Measurements from ENCODE around the gene FAM120A. TPM values are rescaled to one million over a fixed set of nuclear protein-coding genes. Genes with fewer than 3 reads are reported as not detected.

Gene FAM120A
- total RNA-seq, 1 experiment from 2014 or later: 89.6 TPM

- H3F3A ChIP-seq (ENCODE audit: low read length, unreplicated experiment): no peaks in the 10 kb centered on the region
- H4K20me1 ChIP-seq (ENCODE audit: low read length): peaks cover 43% of the 10 kb centered on the region
- DNase-seq (no peak), ATAC-seq (no peak)
- H3K4me1 ChIP-seq (ENCODE audit: insufficient read depth, low read length): peaks cover 25% of the 10 kb centered on the region
- no peak overlapping the region for H3K9ac ChIP-seq (ENCODE audit: low read length)
- no peak for TF ChIP-seq EZH2phosphoT487 (IDR thresholded peaks at IDR 0.05; ENCODE audit: borderline replicate concordance, low read length)
- TF ChIP-seq EZH2 (IDR thresholded peaks at IDR 0.05; ENCODE audit: low read length, unreplicated experiment): no peak
- TF ChIP-seq CTCF (conservative IDR thresholded peaks at IDR 0.05; ENCODE audit: low read depth, low read length): no peak
- POLR2A ChIA-PET (ENCODE audit: unreplicated experiment): no interaction called here
- no peak overlapping the region for H2AFZ ChIP-seq (ENCODE audit: low read length)
- BruUV-seq (replicated peaks): no TSS peak
- peak overlapping the region; percentile 51 for H3K27ac ChIP-seq (ENCODE audit: low read length)
- no peaks in the 10 kb centered on the region for H3K9me3 ChIP-seq (ENCODE audit: low read length)
- intact Hi-C loops (cut with micrococcal nuclease): no loop called here
- H3K27me3 ChIP-seq (ENCODE audit: low read length): no peaks in the 10 kb centered on the region
- H3K4me3 ChIP-seq (ENCODE audit: low read length): no peak overlapping the region
- H3K4me2 ChIP-seq (ENCODE audit: low read length): peak overlapping the region; percentile 60
- CTCF ChIA-PET: no interaction called here
- 0 out of 2 replicates have a peak, but pooled peaks cover 6% of the 10 kb centered on the region for H3K36me3 ChIP-seq (ENCODE audit: low read depth, low read length)
- peaks cover 100% of the 10 kb centered on the region for H3K79me2 ChIP-seq (ENCODE audit: low read length)
- H3K9me2 ChIP-seq (replicated peaks; ENCODE audit: low read length): no peaks in the 10 kb centered on the region
These were observed 16.0 kb downstream of the FAM120A start for GRCh38 chr9:93467462-93467861.

DNA sequence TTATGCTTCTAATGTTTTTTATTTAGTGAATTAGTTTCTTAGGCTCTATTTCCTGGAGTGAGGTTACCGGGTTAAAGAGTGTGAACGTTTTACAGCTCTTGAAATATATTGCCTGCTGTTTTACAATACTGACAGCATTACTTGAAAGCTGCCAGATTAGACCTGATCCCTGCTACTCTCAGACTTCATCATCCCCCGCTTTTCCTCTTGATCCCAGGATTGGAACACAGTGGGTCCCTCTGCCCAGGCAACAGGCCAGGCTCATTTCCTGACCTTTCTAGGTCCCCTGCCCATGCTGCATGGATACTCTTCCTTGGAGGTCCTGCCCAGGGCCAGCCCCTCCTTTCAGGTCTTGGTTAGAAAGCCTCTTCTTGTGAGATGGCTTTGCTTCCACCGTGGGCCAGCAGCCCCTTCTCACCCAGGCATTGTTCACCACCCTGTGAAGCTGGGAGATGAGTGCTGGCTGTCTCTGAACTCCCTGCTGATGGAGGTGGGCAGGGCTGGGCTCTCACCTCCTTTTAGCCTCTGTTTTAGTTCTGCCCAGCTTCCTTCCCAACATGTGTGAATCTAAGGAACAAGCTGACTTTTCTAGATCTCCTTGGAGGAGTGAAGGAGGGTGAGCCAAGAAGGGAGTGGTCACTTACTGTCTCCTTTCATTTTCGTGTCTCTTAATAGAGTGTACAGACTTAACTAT lies 17.4 kb downstream of the FAM120A start:
- ChIA-PET CTCF (no interaction called here), POLR2A (ENCODE audit: unreplicated experiment) (no interaction called here)
- peaks cover 38% of the 10 kb centered on the region for H4K20me1 ChIP-seq (ENCODE audit: low read length)
- no peak overlapping the region for H3K9ac ChIP-seq (ENCODE audit: low read length)
- H3K27ac ChIP-seq (ENCODE audit: low read length): no peak overlapping the region
- TF ChIP-seq EZH2phosphoT487 (IDR thresholded peaks at IDR 0.05; ENCODE audit: borderline replicate concordance, low read length): no peak
- no peak for TF ChIP-seq EZH2 (IDR thresholded peaks at IDR 0.05; ENCODE audit: low read length, unreplicated experiment)
- TF ChIP-seq CTCF (conservative IDR thresholded peaks at IDR 0.05; ENCODE audit: low read depth, low read length): no peak
- no peak for ATAC-seq
- H2AFZ ChIP-seq (ENCODE audit: low read length): no peak overlapping the region
- intact Hi-C loops (cut with micrococcal nuclease): no loop called here
- H3F3A ChIP-seq (ENCODE audit: low read length, unreplicated experiment): no peaks in the 10 kb centered on the region
- no peaks in the 10 kb centered on the region for H3K27me3 ChIP-seq (ENCODE audit: low read length)
- H3K9me3 ChIP-seq (ENCODE audit: low read length): no peaks in the 10 kb centered on the region
- BruUV-seq (replicated peaks): no TSS peak
- H3K4me3 ChIP-seq (ENCODE audit: low read length): no peak overlapping the region
- H3K4me1 ChIP-seq (ENCODE audit: insufficient read depth, low read length): peaks cover 34% of the 10 kb centered on the region
- H3K4me2 ChIP-seq (ENCODE audit: low read length): no peak overlapping the region
- H3K79me2 ChIP-seq (ENCODE audit: low read length): peaks cover 94% of the 10 kb centered on the region
- H3K36me3 ChIP-seq (ENCODE audit: low read depth, low read length): 0 out of 2 replicates have a peak, but pooled peaks cover 6% of the 10 kb centered on the region
- no peak for DNase-seq
- no peaks in the 10 kb centered on the region for H3K9me2 ChIP-seq (replicated peaks; ENCODE audit: low read length)

GRCh38 chr9:93470391-93470790 lies 18.9 kb downstream of the FAM120A start:
- Histone ChIP-seq H3F3A (ENCODE audit: low read length, unreplicated experiment) (no peaks in the 10 kb centered on the region), H3K79me2 (ENCODE audit: low read length) (peaks cover 94% of the 10 kb centered on the region), H3K9me2 (replicated peaks; ENCODE audit: low read length) (no peaks in the 10 kb centered on the region), H3K4me1 (ENCODE audit: insufficient read depth, low read length) (peaks cover 36% of the 10 kb centered on the region), H3K9ac (ENCODE audit: low read length) (no peak overlapping the region), H3K27me3 (ENCODE audit: low read length) (no peaks in the 10 kb centered on the region), H3K36me3 (ENCODE audit: low read depth, low read length) (0 out of 2 replicates have a peak, but pooled peaks cover 6% of the 10 kb centered on the region), H2AFZ (ENCODE audit: low read length) (no peak overlapping the region), H3K4me2 (ENCODE audit: low read length) (no peak overlapping the region), H4K20me1 (ENCODE audit: low read length) (peaks cover 41% of the 10 kb centered on the region), H3K27ac (ENCODE audit: low read length) (no peak overlapping the region), H3K9me3 (ENCODE audit: low read length) (no peaks in the 10 kb centered on the region), H3K4me3 (ENCODE audit: low read length) (no peak overlapping the region)
- TF ChIP-seq EZH2phosphoT487 (IDR thresholded peaks at IDR 0.05; ENCODE audit: borderline replicate concordance, low read length) (no peak), EZH2 (IDR thresholded peaks at IDR 0.05; ENCODE audit: low read length, unreplicated experiment) (no peak), CTCF (conservative IDR thresholded peaks at IDR 0.05; ENCODE audit: low read depth, low read length) (no peak)
- no peak for ATAC-seq
- BruUV-seq (replicated peaks): no TSS peak
- DNase-seq: no peak
- POLR2A ChIA-PET (ENCODE audit: unreplicated experiment): no interaction called here
- intact Hi-C loops (cut with micrococcal nuclease): no loop called here
- CTCF ChIA-PET: no interaction called here

All from PC-3 (cell line).